ENCODE results near the gene BET1.

The BET1 gene

DNA sequence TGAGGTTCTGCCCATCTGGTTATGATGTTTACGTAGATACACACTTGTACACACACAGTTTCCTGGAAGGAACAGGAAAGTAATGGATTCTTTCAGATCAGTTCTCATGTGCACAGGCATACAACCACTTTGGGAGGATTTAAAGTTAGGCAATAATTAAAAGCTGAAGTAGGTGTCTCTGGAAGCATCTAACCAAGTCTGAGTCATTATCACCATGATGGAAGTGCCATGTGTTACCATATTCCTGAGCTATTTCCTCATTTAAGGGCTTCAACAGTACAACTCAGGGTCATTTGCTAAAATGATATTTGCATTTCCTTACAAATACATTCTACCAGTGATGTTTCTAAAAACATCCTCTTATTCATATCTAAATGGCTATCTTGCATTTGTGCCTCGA is 41.4 kb upstream of the BET1 start:
- TF ChIP-seq, protein P1, sequence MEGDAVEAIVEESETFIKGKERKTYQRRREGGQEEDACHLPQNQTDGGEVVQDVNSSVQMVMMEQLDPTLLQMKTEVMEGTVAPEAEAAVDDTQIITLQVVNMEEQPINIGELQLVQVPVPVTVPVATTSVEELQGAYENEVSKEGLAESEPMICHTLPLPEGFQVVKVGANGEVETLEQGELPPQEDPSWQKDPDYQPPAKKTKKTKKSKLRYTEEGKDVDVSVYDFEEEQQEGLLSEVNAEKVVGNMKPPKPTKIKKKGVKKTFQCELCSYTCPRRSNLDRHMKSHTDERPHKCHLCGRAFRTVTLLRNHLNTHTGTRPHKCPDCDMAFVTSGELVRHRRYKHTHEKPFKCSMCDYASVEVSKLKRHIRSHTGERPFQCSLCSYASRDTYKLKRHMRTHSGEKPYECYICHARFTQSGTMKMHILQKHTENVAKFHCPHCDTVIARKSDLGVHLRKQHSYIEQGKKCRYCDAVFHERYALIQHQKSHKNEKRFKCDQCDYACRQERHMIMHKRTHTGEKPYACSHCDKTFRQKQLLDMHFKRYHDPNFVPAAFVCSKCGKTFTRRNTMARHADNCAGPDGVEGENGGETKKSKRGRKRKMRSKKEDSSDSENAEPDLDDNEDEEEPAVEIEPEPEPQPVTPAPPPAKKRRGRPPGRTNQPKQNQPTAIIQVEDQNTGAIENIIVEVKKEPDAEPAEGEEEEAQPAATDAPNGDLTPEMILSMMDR (conservative IDR thresholded peaks at IDR 0.05): no peak
- H3K27ac ChIP-seq: no peak overlapping the region

DNA sequence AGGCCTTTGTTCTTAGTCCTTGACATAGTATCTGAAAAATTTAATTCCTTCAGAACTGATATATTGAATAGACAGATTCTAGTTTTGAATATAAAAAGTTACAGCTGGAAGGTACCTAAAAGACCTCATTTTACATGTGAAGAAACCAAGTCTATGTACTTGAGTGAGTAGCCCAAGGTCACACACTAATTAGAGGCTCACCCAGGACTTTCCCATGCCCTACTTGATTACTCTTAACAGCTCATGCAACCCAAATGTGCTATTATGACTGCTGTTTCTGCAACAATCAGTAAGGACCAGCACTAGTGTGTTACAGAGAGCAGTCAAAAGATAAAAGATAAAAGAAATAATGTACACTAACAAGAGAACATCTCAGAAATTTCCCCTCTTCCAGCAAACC is 40.7 kb upstream of the BET1 start:
- TF ChIP-seq, protein P1 (conservative IDR thresholded peaks at IDR 0.05): no peak
- no peak overlapping the region for H3K27ac ChIP-seq

DNA sequence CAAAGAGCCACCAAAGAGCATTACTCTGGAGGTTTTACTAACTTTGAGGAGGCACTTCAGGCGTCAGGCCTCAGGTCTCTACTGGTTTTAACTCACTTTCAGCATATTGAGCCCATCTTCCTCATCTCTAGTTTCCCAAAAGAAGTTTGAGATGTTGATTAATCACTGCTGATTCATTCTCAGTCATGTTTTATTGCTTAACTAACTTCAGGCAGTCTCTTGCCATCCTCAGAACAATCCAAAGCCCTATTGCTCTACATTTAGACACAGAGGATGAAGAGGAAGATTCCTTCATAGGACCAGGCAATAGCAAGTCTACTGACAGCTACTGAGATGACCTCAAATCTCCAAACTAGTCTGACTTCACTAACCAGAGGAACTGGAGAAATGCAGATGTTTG is 39.1 kb upstream of the BET1 start:
- H3K27ac ChIP-seq: no peak overlapping the region
- TF ChIP-seq, protein P1 (conservative IDR thresholded peaks at IDR 0.05): no peak

DNA sequence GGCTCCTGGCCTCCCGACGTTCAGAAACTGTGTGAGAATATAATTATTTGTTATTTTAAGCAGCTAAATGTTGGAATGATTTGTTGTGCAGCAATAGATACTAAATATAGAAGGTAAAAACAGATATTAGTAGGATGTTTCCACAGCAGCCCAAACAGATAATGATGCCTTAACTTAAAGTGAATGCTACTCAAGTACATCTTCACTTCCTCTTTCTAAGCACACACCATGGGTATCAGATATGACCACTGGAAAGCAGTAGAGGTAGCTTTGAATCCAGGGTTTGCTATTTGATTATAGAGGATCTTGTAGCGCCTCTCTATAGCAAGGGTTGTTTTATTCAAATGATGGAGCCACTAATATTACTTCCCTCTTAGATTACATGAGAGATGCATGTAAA is 38.2 kb upstream of the BET1 start:
- TF ChIP-seq, protein P1 (conservative IDR thresholded peaks at IDR 0.05): no peak
- H3K27ac ChIP-seq: no peak overlapping the region

DNA sequence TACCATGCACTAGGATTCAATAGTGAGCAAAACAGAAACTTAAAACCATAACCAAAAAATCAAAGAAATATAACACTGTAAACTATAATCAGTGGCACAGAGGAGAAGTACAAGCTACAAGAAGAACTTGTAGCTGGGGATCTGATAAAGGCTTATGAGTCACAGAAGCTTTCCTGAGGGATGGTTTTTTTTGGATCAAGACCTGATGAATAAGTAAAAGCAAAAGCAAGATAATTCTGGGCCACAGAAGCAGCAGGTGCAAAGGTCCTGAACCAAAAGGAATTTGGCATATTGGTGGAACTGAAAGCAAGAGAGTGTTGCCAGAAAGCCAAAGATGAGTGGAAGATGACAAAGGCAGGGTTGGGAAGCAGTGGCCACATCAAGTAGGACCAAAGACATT is 37.4 kb upstream of the BET1 start:
- H3K27ac ChIP-seq: no peak overlapping the region
- TF ChIP-seq, protein P1 (conservative IDR thresholded peaks at IDR 0.05): no peak

DNA sequence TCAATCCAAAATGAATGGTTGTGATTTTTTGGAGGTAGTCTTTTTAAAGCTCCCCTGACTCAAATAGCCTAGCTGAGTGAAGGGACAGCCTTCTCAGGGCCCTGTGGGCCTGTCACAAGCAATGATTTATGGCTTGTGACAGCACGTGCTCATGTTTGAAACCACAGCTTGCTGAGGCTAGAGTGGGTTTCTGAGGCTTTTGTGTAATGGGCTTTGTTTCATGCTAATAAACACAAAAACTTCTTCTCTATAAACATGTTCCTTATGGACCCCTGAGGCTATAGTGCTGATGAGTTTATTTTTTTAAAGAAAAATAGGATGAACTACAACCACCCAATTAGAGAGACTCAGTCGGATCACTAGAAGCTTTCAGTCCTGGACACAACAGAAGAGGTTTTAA is 36.1 kb upstream of the BET1 start:
- TF ChIP-seq, protein P1 (conservative IDR thresholded peaks at IDR 0.05): no peak
- H3K27ac ChIP-seq: no peak overlapping the region

DNA sequence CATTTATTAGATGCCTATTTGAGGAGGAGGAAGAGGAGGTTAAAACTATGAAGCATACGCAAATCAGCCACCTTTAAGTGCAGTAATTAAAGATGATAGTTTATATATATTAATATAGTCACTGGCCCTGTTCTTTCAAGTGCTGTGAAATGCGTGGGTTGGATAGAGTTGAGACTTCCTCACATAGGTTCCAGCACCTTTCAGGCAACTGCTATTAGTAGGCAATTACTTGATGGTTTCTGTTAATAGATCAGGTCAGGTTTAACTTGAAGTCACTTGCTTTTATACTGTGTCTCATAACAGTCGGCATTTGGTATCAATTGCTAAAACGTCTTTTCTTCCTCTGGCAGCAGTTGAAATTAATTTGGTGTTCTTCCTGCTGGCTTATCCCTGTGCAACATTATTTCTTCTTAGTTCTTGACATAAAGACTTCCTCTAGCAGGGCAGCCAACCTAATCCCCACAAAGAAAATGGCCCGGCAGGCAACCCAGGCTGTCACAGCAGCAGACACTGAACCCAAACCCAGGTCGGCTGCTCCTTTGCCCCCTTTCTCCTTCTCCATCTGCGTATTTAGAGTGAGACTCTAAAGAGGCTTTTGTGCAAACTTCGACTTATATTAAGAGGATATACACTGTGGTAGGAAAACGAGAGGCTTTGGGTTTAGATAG is 35.3 kb upstream of the BET1 start:
- H3K27ac ChIP-seq: no peak overlapping the region
- TF ChIP-seq, protein P1 (conservative IDR thresholded peaks at IDR 0.05): no peak
